ENCODE data around the gene TSPEAR. TPM values are rescaled to one million over a fixed set of nuclear protein-coding genes. Genes with fewer than 3 reads are reported as not detected.

Gene TSPEAR
- total and polyA plus RNA-seq, 5 donors = 0.29 to 4.6 (median 1.4) TPM

- DNase-seq = no peak
- H3K4me3 ChIP-seq (ENCODE audit: low read length) = no peak overlapping the region
- H3K27ac ChIP-seq (ENCODE audit: low read length) = no peak overlapping the region
- no peaks in the 10 kb centered on the region for H3K4me1 ChIP-seq (ENCODE audit: control insufficient read depth, insufficient read depth, low read length)
- ATAC-seq = no peak
- no peaks in the 10 kb centered on the region for H3K9me3 ChIP-seq (ENCODE audit: control insufficient read depth, low read length)
- H3K27me3 ChIP-seq (ENCODE audit: control insufficient read depth, insufficient read depth) = no peaks in the 10 kb centered on the region
- 73% methylated on average over 11 of the region's 11 CpGs for WGBS
- intact Hi-C loops (cut with DNase I) = loop anchor here in 1 of 4 donors (10.0 kb wide), 1 partner anchor 238 kb away; no protein-coding TSS in a partner anchor
Measured at GRCh38 chr21:44752671-44753235, 41.4 kb upstream of the TSPEAR start.

GRCh38 chr21:44751799-44752636 is 40.6 kb upstream of the TSPEAR start:
- ATAC-seq (no peak), DNase-seq (peak in 1 of 3 donors; percentile 32)
- H3K27me3 ChIP-seq (ENCODE audit: control insufficient read depth, insufficient read depth) = no peaks in the 10 kb centered on the region
- 84% methylated on average over 34 of the region's 34 CpGs for WGBS
- H3K9me3 ChIP-seq (ENCODE audit: control insufficient read depth, low read length) = no peaks in the 10 kb centered on the region
- H3K4me3 ChIP-seq (ENCODE audit: low read length) = no peak overlapping the region
- intact Hi-C loops (cut with DNase I) = loop anchor here in 1 of 4 donors (10.0 kb wide), 1 partner anchor 237 kb away; no protein-coding TSS in a partner anchor
- H3K4me1 ChIP-seq (ENCODE audit: control insufficient read depth, insufficient read depth, low read length) = no peaks in the 10 kb centered on the region
- H3K27ac ChIP-seq (ENCODE audit: low read length) = no peak overlapping the region

- intact Hi-C loops (cut with DNase I) = loop anchor here in 1 of 4 donors (10.0 kb wide), 1 partner anchor 236 kb away; no protein-coding TSS in a partner anchor
- no peak for ATAC-seq
- Histone ChIP-seq H3K4me3 (ENCODE audit: low read length) (no peak overlapping the region), H3K9me3 (ENCODE audit: control insufficient read depth, low read length) (no peaks in the 10 kb centered on the region), H3K27me3 (ENCODE audit: control insufficient read depth, insufficient read depth) (no peaks in the 10 kb centered on the region), H3K4me1 (ENCODE audit: control insufficient read depth, insufficient read depth, low read length) (no peaks in the 10 kb centered on the region), H3K27ac (ENCODE audit: low read length) (no peak overlapping the region)
- peak in 1 of 3 donors; percentile 41 for DNase-seq
- WGBS = 85% methylated on average over 24 of the region's 24 CpGs
Measured at GRCh38 chr21:44751186-44751798, 39.9 kb upstream of the TSPEAR start.

- Histone ChIP-seq H3K27me3 (ENCODE audit: control insufficient read depth, insufficient read depth) (no peaks in the 10 kb centered on the region), H3K4me3 (ENCODE audit: low read length) (no peak overlapping the region), H3K27ac (ENCODE audit: low read length) (no peak overlapping the region), H3K4me1 (ENCODE audit: control insufficient read depth, insufficient read depth, low read length) (no peaks in the 10 kb centered on the region), H3K9me3 (ENCODE audit: control insufficient read depth, low read length) (no peaks in the 10 kb centered on the region)
- 25% methylated on average over 12 of the region's 12 CpGs for WGBS
- ATAC-seq = no peak
- intact Hi-C loops (cut with DNase I) = loop anchor here in 1 of 4 donors (10.0 kb wide), 1 partner anchor 236 kb away; no protein-coding TSS in a partner anchor
- DNase-seq = no peak
Measured at GRCh38 chr21:44750675-44751025, 39.3 kb upstream of the TSPEAR start.

GRCh38 chr21:44749759-44750674 is 38.6 kb upstream of the TSPEAR start:
- Histone ChIP-seq H3K9me3 (ENCODE audit: control insufficient read depth, low read length) (no peaks in the 10 kb centered on the region), H3K27me3 (ENCODE audit: control insufficient read depth, insufficient read depth) (no peaks in the 10 kb centered on the region), H3K4me3 (ENCODE audit: low read length) (no peak overlapping the region), H3K4me1 (ENCODE audit: control insufficient read depth, insufficient read depth, low read length) (no peaks in the 10 kb centered on the region), H3K27ac (ENCODE audit: low read length) (no peak overlapping the region)
- intact Hi-C loops (cut with DNase I) = loop anchor here in 1 of 4 donors (10.0 kb wide), 1 partner anchor 235 kb away; no protein-coding TSS in a partner anchor
- DNase-seq (peak in 1 of 3 donors; percentile 49), ATAC-seq (peak in 1 of 2 donors; percentile 23)
- 84% methylated on average over 47 of the region's 47 CpGs for WGBS

- no peaks in the 10 kb centered on the region for H3K27me3 ChIP-seq (ENCODE audit: control insufficient read depth, insufficient read depth)
- 64% methylated on average over 26 of the region's 26 CpGs for WGBS
- no peaks in the 10 kb centered on the region for H3K4me1 ChIP-seq (ENCODE audit: control insufficient read depth, insufficient read depth, low read length)
- ATAC-seq (no peak), DNase-seq (peak in 1 of 3 donors; percentile 51)
- no peak overlapping the region for H3K27ac ChIP-seq (ENCODE audit: low read length)
- intact Hi-C loops (cut with DNase I) = no loop called here
- no peaks in the 10 kb centered on the region for H3K9me3 ChIP-seq (ENCODE audit: control insufficient read depth, low read length)
- no peak overlapping the region for H3K4me3 ChIP-seq (ENCODE audit: low read length)
Measured at GRCh38 chr21:44749116-44749758, 37.9 kb upstream of the TSPEAR start.

- Histone ChIP-seq H3K27me3 (ENCODE audit: control insufficient read depth, insufficient read depth) (no peaks in the 10 kb centered on the region), H3K4me1 (ENCODE audit: control insufficient read depth, insufficient read depth, low read length) (no peaks in the 10 kb centered on the region), H3K27ac (ENCODE audit: low read length) (no peak overlapping the region), H3K4me3 (ENCODE audit: low read length) (no peak overlapping the region), H3K9me3 (ENCODE audit: control insufficient read depth, low read length) (no peaks in the 10 kb centered on the region)
- ATAC-seq = no peak
- intact Hi-C loops (cut with DNase I) = no loop called here
- DNase-seq = peak in 1 of 3 donors; percentile 46
- 53% methylated on average over 16 of the region's 16 CpGs for WGBS
Measured at GRCh38 chr21:44748621-44749020, 37.2 kb upstream of the TSPEAR start.

GRCh38 chr21:44742418-44743153 is 31.2 kb upstream of the TSPEAR start:
- H3K4me3 ChIP-seq (ENCODE audit: low read length) = no peak overlapping the region
- no peaks in the 10 kb centered on the region for H3K4me1 ChIP-seq (ENCODE audit: control insufficient read depth, insufficient read depth, low read length)
- DNase-seq (no peak), ATAC-seq (no peak)
- intact Hi-C loops (cut with DNase I) = no loop called here
- no peaks in the 10 kb centered on the region for H3K27me3 ChIP-seq (ENCODE audit: control insufficient read depth, insufficient read depth)
- peaks cover 5% of the 10 kb centered on the region for H3K9me3 ChIP-seq (ENCODE audit: control insufficient read depth, low read length)
- H3K27ac ChIP-seq (ENCODE audit: low read length) = no peak overlapping the region
- WGBS = 92% methylated on average over 1 of the region's 1 CpG

GRCh38 chr21:44741921-44742320 is 30.5 kb upstream of the TSPEAR start:
- Histone ChIP-seq H3K27me3 (ENCODE audit: control insufficient read depth, insufficient read depth) (no peaks in the 10 kb centered on the region), H3K4me3 (ENCODE audit: low read length) (no peak overlapping the region), H3K4me1 (ENCODE audit: control insufficient read depth, insufficient read depth, low read length) (no peaks in the 10 kb centered on the region), H3K27ac (ENCODE audit: low read length) (no peak overlapping the region), H3K9me3 (ENCODE audit: control insufficient read depth, low read length) (peaks cover 5% of the 10 kb centered on the region)
- ATAC-seq (no peak), DNase-seq (no peak)
- WGBS = 95% methylated on average over 3 of the region's 3 CpGs
- intact Hi-C loops (cut with DNase I) = no loop called here
